ENCODE results near the gene SLC2A4.

SLC2A4 gene

DNA sequence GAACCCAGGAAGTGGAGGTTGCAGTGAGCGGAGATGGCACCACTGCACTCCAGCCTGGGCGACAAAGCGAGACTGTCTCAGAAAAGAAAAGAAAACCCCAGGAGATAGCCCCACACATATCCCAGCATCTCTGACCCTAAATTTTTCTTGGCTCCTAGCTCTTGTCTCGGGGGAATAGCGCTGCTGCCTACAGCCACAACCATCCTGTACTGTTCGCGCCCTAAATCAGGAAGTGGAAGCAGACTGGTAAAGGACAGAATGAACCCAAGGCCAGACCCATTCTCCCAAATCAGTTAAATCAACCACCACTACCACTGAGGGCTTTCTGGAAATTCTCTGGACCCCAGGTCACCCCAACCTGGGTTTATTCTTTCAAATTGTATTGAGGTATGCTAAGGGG is 31.7 kb upstream of the SLC2A4 start:
- H3K23ac ChIP-seq (ENCODE audit: low read length in 2 of 2) = no peak overlapping the region
- 97% methylated on average over 7 of the region's 7 CpGs for WGBS
- H2BK5ac ChIP-seq (ENCODE audit: low read depth, low read length, poor library complexity, severe bottlenecking) = no peak overlapping the region
- H3K4me3 ChIP-seq (ENCODE audit: insufficient read depth in 1 of 2, low read depth in 1 of 2, low read length in 2 of 2) = peak overlapping the region in 1 of 2 experiments; percentile 85
- no peak overlapping the region for H2BK120ac ChIP-seq (ENCODE audit: low read depth, low read length)
- H3K9ac ChIP-seq (ENCODE audit: low read length) = peak overlapping the region; percentile 97
- no peak overlapping the region for H2BK12ac ChIP-seq (ENCODE audit: low read length in 2 of 2)
- H3K4me1 ChIP-seq (ENCODE audit: control insufficient read depth, insufficient read depth, low read depth, low read length) = peaks cover 15% of the 10 kb centered on the region
- no peak overlapping the region for H2AK5ac ChIP-seq (ENCODE audit: low read length, severe bottlenecking)
- H3K27me3 ChIP-seq (ENCODE audit: control insufficient read depth in 1 of 2, insufficient read depth in 1 of 2, low read length in 2 of 2) = no peaks in the 10 kb centered on the region
- no peak for DNase-seq
- H2BK15ac ChIP-seq (ENCODE audit: low read depth, poor library complexity, severe bottlenecking) = no peak overlapping the region
- no peak overlapping the region for H4K8ac ChIP-seq (ENCODE audit: low read length)
- no peak overlapping the region for H3K18ac ChIP-seq (ENCODE audit: low read depth in 1 of 2, low read length in 2 of 2)
- peaks cover 13% of the 10 kb centered on the region for H3K79me1 ChIP-seq (replicated peaks; ENCODE audit: low read length, poor library complexity, severe bottlenecking)
- peak overlapping the region; percentile 93 for H3K4me2 ChIP-seq (ENCODE audit: low read length, poor library complexity, severe bottlenecking)
- H3K9me3 ChIP-seq (ENCODE audit: control insufficient read depth, low read length) = no peaks in the 10 kb centered on the region
- H3K27ac ChIP-seq (ENCODE audit: low read length, poor library complexity, severe bottlenecking) = no peak overlapping the region
- H3K4ac ChIP-seq (ENCODE audit: low read depth in 1 of 2, low read length in 2 of 2) = no peak overlapping the region
- no peak overlapping the region for H2AFZ ChIP-seq (ENCODE audit: low read depth, low read length)
- no peak overlapping the region for H3K14ac ChIP-seq (ENCODE audit: low read length in 2 of 2)
- H4K91ac ChIP-seq (ENCODE audit: low read length) = no peak overlapping the region
- H3K36me3 ChIP-seq (ENCODE audit: control insufficient read depth in 1 of 2, insufficient read depth in 2 of 2, low read depth in 1 of 2, low read length in 2 of 2) = peaks cover 19 to 28% of the 10 kb centered on the region in 2 experiments

DNA sequence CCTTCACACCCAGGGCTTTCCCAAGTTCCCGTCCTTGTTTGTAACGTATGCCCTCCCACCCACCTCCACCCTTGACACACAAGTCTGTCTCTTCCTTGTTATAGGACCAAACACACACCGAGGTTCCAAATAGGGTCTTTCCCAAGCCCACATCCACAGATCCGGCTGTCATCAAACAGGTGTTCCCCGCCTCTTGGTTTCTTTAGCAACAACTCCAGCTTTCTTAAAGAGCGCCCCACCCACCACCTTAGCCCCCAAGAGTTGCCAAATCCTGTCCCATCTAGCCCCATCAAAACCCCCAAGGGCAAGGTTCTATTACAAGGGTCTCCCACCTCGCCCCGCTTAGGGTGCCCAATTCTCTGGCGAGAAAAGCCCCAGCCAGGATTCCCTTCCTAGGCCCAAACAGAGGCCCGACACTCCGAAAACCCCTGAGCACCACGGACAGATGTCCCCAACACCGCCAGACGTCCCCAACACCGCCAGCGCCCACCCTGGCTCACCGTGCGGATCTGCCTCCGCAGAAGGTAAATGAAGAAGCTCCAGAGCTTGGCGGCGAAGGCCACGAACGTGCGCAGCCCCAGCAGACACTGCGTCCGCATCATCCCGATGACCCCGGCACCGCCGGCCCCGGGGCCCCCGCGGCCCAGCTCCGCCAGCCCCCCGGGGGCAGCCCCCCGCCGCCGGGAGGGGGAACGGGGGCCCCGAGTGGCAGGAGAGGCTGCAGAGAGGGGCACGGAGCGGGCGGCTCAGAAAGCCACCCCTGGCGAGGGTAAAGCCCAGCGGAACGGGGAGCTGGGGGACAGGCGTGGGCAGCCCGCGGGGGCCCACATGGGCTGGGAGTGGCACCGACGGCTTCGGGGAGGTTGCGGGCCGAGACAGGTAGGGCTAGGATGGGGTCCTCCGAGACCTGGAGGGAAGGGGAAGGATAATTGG is 30.6 kb upstream of the SLC2A4 start:
- H3K9ac ChIP-seq (ENCODE audit: low read length) = peak overlapping the region; percentile 97
- peaks cover 13% of the 10 kb centered on the region for H3K79me1 ChIP-seq (replicated peaks; ENCODE audit: low read length, poor library complexity, severe bottlenecking)
- H3K14ac ChIP-seq (ENCODE audit: low read length in 2 of 2) = peak overlapping the region; percentile 43 to 68
- H3K23ac ChIP-seq (ENCODE audit: low read length in 2 of 2) = no peak overlapping the region
- H4K8ac ChIP-seq (ENCODE audit: low read length) = peak overlapping the region; percentile 96
- peak; percentile 40 for DNase-seq
- H4K91ac ChIP-seq (ENCODE audit: low read length) = peak overlapping the region; percentile 97
- H3K4me2 ChIP-seq (ENCODE audit: low read length, poor library complexity, severe bottlenecking) = peak overlapping the region; percentile 93
- H3K36me3 ChIP-seq (ENCODE audit: control insufficient read depth in 1 of 2, insufficient read depth in 2 of 2, low read depth in 1 of 2, low read length in 2 of 2) = peaks cover 22 to 32% of the 10 kb centered on the region in 2 experiments
- H3K4me1 ChIP-seq (ENCODE audit: control insufficient read depth, insufficient read depth, low read depth, low read length) = peaks cover 15% of the 10 kb centered on the region
- H2BK5ac ChIP-seq (ENCODE audit: low read depth, low read length, poor library complexity, severe bottlenecking) = peak overlapping the region; percentile 97
- no peak overlapping the region for H2AK5ac ChIP-seq (ENCODE audit: low read length, severe bottlenecking)
- H2BK12ac ChIP-seq (ENCODE audit: low read length in 2 of 2) = peak overlapping the region in 1 of 2 experiments; percentile 10
- H3K4me3 ChIP-seq (ENCODE audit: insufficient read depth in 1 of 2, low read depth in 1 of 2, low read length in 2 of 2) = peak overlapping the region; percentile 85 to 90
- WGBS = under 1% methylated on average over 55 of the region's 55 CpGs
- H3K27me3 ChIP-seq (ENCODE audit: control insufficient read depth in 1 of 2, insufficient read depth in 1 of 2, low read length in 2 of 2) = no peaks in the 10 kb centered on the region
- H3K18ac ChIP-seq (ENCODE audit: low read depth in 1 of 2, low read length in 2 of 2) = peak overlapping the region; percentile 89 to 96
- H3K4ac ChIP-seq (ENCODE audit: low read depth in 1 of 2, low read length in 2 of 2) = peak overlapping the region; percentile 73 to 97
- no peaks in the 10 kb centered on the region for H3K9me3 ChIP-seq (ENCODE audit: control insufficient read depth, low read length)
- peak overlapping the region; percentile 96 for H2BK120ac ChIP-seq (ENCODE audit: low read depth, low read length)
- no peak overlapping the region for H2BK15ac ChIP-seq (ENCODE audit: low read depth, poor library complexity, severe bottlenecking)
- peak overlapping the region; percentile 61 for H3K27ac ChIP-seq (ENCODE audit: low read length, poor library complexity, severe bottlenecking)
- no peak overlapping the region for H2AFZ ChIP-seq (ENCODE audit: low read depth, low read length)

DNA sequence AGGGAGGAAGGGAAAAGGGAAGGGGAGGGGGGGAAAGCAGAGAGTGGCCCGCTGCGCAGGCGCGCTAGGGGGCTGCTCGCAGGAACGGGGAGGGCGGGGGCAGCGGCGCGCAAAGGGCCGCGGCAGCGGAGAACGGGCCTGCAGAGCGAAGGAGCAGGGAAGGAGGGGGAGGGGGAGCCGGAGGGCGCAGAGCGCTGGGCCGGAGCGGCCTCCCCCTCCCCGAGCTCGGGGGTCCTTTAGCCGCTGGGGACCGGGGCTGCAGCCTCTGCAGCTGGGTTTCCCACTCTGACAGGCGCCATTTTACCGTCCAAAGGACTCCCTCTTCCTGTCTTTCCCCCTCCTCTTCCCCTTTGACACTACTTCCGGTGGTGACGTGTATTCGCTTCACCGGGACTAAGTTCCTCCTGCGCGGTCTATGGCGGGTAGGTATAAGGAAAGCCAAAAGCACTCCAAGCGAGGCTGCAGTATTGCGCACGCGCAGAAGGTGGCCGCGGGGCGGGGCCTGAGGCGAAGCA is 29.8 kb upstream of the SLC2A4 start, which contains the start of gene CTDNEP1:
Gene CTDNEP1, minus strand, starts transcription at position 74 of the 515 bp plus-strand sequence. CDS start 438 bp downstream, outside the sequence.
- H3K14ac ChIP-seq (ENCODE audit: low read length in 2 of 2) = peak within 1 kb of the TSS; percentile 43 to 93
- H3K4me3 ChIP-seq (ENCODE audit: insufficient read depth in 1 of 2, low read depth in 1 of 2, low read length in 2 of 2) = peak within 1 kb of the TSS; percentile 90
- H2AK5ac ChIP-seq (ENCODE audit: low read length, severe bottlenecking) = no peak within 1 kb of the TSS
- H3K36me3 ChIP-seq (ENCODE audit: control insufficient read depth in 1 of 2, insufficient read depth in 2 of 2, low read depth in 1 of 2, low read length in 2 of 2) = peaks cover 24 to 32% of the 10 kb centered on the region in 2 experiments
- H4K91ac ChIP-seq (ENCODE audit: low read length) = peak within 1 kb of the TSS; percentile 97
- H2BK120ac ChIP-seq (ENCODE audit: low read depth, low read length) = peak within 1 kb of the TSS; percentile 96
- H3K18ac ChIP-seq (ENCODE audit: low read depth in 1 of 2, low read length in 2 of 2) = peak within 1 kb of the TSS; percentile 95 to 98
- H2BK12ac ChIP-seq (ENCODE audit: low read length in 2 of 2) = peak within 1 kb of the TSS in 1 of 2 experiments; percentile 65
- peak; percentile 100 for DNase-seq
- H3K79me1 ChIP-seq (replicated peaks; ENCODE audit: low read length, poor library complexity, severe bottlenecking) = peaks cover 14% of the 10 kb centered on the region
- no peaks in the 10 kb centered on the region for H3K27me3 ChIP-seq (ENCODE audit: control insufficient read depth in 1 of 2, insufficient read depth in 1 of 2, low read length in 2 of 2)
- WGBS = 2% methylated on average over 17 of the region's 41 CpGs
- H3K4ac ChIP-seq (ENCODE audit: low read depth in 1 of 2, low read length in 2 of 2) = peak within 1 kb of the TSS; percentile 73 to 97
- peak within 1 kb of the TSS; percentile 99 for H3K27ac ChIP-seq (ENCODE audit: low read length, poor library complexity, severe bottlenecking)
- H3K23ac ChIP-seq (ENCODE audit: low read length in 2 of 2) = peak within 1 kb of the TSS in 1 of 2 experiments; percentile 72
- H2AFZ ChIP-seq (ENCODE audit: low read depth, low read length) = peak within 1 kb of the TSS; percentile 91
- H3K9ac ChIP-seq (ENCODE audit: low read length) = peak within 1 kb of the TSS; percentile 97
- H4K8ac ChIP-seq (ENCODE audit: low read length) = peak within 1 kb of the TSS; percentile 96
- H2BK5ac ChIP-seq (ENCODE audit: low read depth, low read length, poor library complexity, severe bottlenecking) = peak within 1 kb of the TSS; percentile 97
- H3K4me1 ChIP-seq (ENCODE audit: control insufficient read depth, insufficient read depth, low read depth, low read length) = peaks cover 15% of the 10 kb centered on the region
- peak within 1 kb of the TSS; percentile 92 for H2BK15ac ChIP-seq (ENCODE audit: low read depth, poor library complexity, severe bottlenecking)
- H3K4me2 ChIP-seq (ENCODE audit: low read length, poor library complexity, severe bottlenecking) = peak within 1 kb of the TSS; percentile 93
- H3K9me3 ChIP-seq (ENCODE audit: control insufficient read depth, low read length) = no peaks in the 10 kb centered on the region

All from mesenchymal stem cell (in vitro differentiated cells and primary cell).